ENCODE results near the gene CCDC178.
A peak's percentile ranks its signal among the peaks of the same experiment; 100 is the strongest.
"Not testable (repeated sequence)": the region's sequence is repeated elsewhere in the genome, so short reads cannot be mapped to it uniquely, and the experiment has no call there.

The CCDC178 gene

GRCh38 chr18:33183136-33183535 is 257.4 kb downstream of the CCDC178 start:
- Histone ChIP-seq H3K4me3 (ENCODE audit: low read length) (no peak overlapping the region), H3K36me3 (ENCODE audit: insufficient read depth, low read length) (no peaks in the 10 kb centered on the region), H2AFZ (ENCODE audit: low read depth, low read length) (no peak overlapping the region), H3K9me3 (ENCODE audit: low read length) (no peaks in the 10 kb centered on the region), H3K27me3 (ENCODE audit: insufficient read depth, low read length) (no peaks in the 10 kb centered on the region), H3K4me1 (ENCODE audit: insufficient read depth, low read length) (no peaks in the 10 kb centered on the region)

- Histone ChIP-seq H3K27me3 (ENCODE audit: insufficient read depth, low read length) (no peaks in the 10 kb centered on the region), H3K4me1 (ENCODE audit: insufficient read depth, low read length) (no peaks in the 10 kb centered on the region), H3K36me3 (ENCODE audit: insufficient read depth, low read length) (no peaks in the 10 kb centered on the region), H3K9me3 (ENCODE audit: low read length) (no peaks in the 10 kb centered on the region), H3K4me3 (ENCODE audit: low read length) (no peak overlapping the region), H2AFZ (ENCODE audit: low read depth, low read length) (no peak overlapping the region)
Measured at GRCh38 chr18:33181016-33181415, 259.5 kb downstream of the CCDC178 start.

- H2AFZ ChIP-seq (ENCODE audit: low read depth, low read length) = no peak overlapping the region
- no peaks in the 10 kb centered on the region for H3K36me3 ChIP-seq (ENCODE audit: insufficient read depth, low read length)
- H3K4me3 ChIP-seq (ENCODE audit: low read length) = no peak overlapping the region
- H3K27me3 ChIP-seq (ENCODE audit: insufficient read depth, low read length) = no peaks in the 10 kb centered on the region
- H3K4me1 ChIP-seq (ENCODE audit: insufficient read depth, low read length) = no peaks in the 10 kb centered on the region
- no peaks in the 10 kb centered on the region for H3K9me3 ChIP-seq (ENCODE audit: low read length)
Measured at GRCh38 chr18:33169218-33169617, 271.3 kb downstream of the CCDC178 start.

- H2AFZ ChIP-seq (ENCODE audit: low read depth, low read length); H3K4me1 ChIP-seq (ENCODE audit: insufficient read depth, low read length); H3K36me3 ChIP-seq (ENCODE audit: insufficient read depth, low read length); H3K4me3 ChIP-seq (ENCODE audit: low read length); H3K27me3 ChIP-seq (ENCODE audit: insufficient read depth, low read length); H3K9me3 ChIP-seq (ENCODE audit: low read length): not testable (repeated sequence)
Measured at GRCh38 chr18:33164121-33164520, 276.4 kb downstream of the CCDC178 start.

GRCh38 chr18:33161131-33161530 is 279.4 kb downstream of the CCDC178 start:
- Histone ChIP-seq H2AFZ (ENCODE audit: low read depth, low read length) (no peak overlapping the region), H3K27me3 (ENCODE audit: insufficient read depth, low read length) (no peaks in the 10 kb centered on the region), H3K36me3 (ENCODE audit: insufficient read depth, low read length) (no peaks in the 10 kb centered on the region), H3K4me1 (ENCODE audit: insufficient read depth, low read length) (no peaks in the 10 kb centered on the region), H3K4me3 (ENCODE audit: low read length) (no peak overlapping the region), H3K9me3 (ENCODE audit: low read length) (no peaks in the 10 kb centered on the region)

- H2AFZ ChIP-seq (ENCODE audit: low read depth, low read length) = no peak overlapping the region
- H3K4me1 ChIP-seq (ENCODE audit: insufficient read depth, low read length) = no peaks in the 10 kb centered on the region
- H3K27me3 ChIP-seq (ENCODE audit: insufficient read depth, low read length) = no peaks in the 10 kb centered on the region
- H3K36me3 ChIP-seq (ENCODE audit: insufficient read depth, low read length) = no peaks in the 10 kb centered on the region
- H3K4me3 ChIP-seq (ENCODE audit: low read length) = no peak overlapping the region
- no peaks in the 10 kb centered on the region for H3K9me3 ChIP-seq (ENCODE audit: low read length)
Measured at GRCh38 chr18:33159151-33159550, 281.4 kb downstream of the CCDC178 start.

- Histone ChIP-seq H3K27me3 (ENCODE audit: insufficient read depth, low read length) (no peaks in the 10 kb centered on the region), H3K4me3 (ENCODE audit: low read length) (no peak overlapping the region), H3K9me3 (ENCODE audit: low read length) (no peaks in the 10 kb centered on the region), H3K36me3 (ENCODE audit: insufficient read depth, low read length) (no peaks in the 10 kb centered on the region), H2AFZ (ENCODE audit: low read depth, low read length) (peak overlapping the region; percentile 33), H3K4me1 (ENCODE audit: insufficient read depth, low read length) (no peaks in the 10 kb centered on the region)
Measured at GRCh38 chr18:33157893-33158292, 282.6 kb downstream of the CCDC178 start.

GRCh38 chr18:33156906-33157470 is 283.5 kb downstream of the CCDC178 start:
- no peaks in the 10 kb centered on the region for H3K27me3 ChIP-seq (ENCODE audit: insufficient read depth, low read length)
- H3K36me3 ChIP-seq (ENCODE audit: insufficient read depth, low read length) = no peaks in the 10 kb centered on the region
- H3K4me1 ChIP-seq (ENCODE audit: insufficient read depth, low read length) = no peaks in the 10 kb centered on the region
- no peak overlapping the region for H3K4me3 ChIP-seq (ENCODE audit: low read length)
- H2AFZ ChIP-seq (ENCODE audit: low read depth, low read length) = no peak overlapping the region
- no peaks in the 10 kb centered on the region for H3K9me3 ChIP-seq (ENCODE audit: low read length)

- H3K4me3 ChIP-seq (ENCODE audit: low read length) = no peak overlapping the region
- no peaks in the 10 kb centered on the region for H3K36me3 ChIP-seq (ENCODE audit: insufficient read depth, low read length)
- no peaks in the 10 kb centered on the region for H3K4me1 ChIP-seq (ENCODE audit: insufficient read depth, low read length)
- H3K27me3 ChIP-seq (ENCODE audit: insufficient read depth, low read length) = no peaks in the 10 kb centered on the region
- no peaks in the 10 kb centered on the region for H3K9me3 ChIP-seq (ENCODE audit: low read length)
- H2AFZ ChIP-seq (ENCODE audit: low read depth, low read length) = no peak overlapping the region
Measured at GRCh38 chr18:33154049-33154448, 286.5 kb downstream of the CCDC178 start.

GRCh38 chr18:33152376-33152775 is 288.1 kb downstream of the CCDC178 start:
- Histone ChIP-seq H3K27me3 (ENCODE audit: insufficient read depth, low read length) (no peaks in the 10 kb centered on the region), H3K9me3 (ENCODE audit: low read length) (no peaks in the 10 kb centered on the region), H3K4me3 (ENCODE audit: low read length) (no peak overlapping the region), H3K36me3 (ENCODE audit: insufficient read depth, low read length) (no peaks in the 10 kb centered on the region), H3K4me1 (ENCODE audit: insufficient read depth, low read length) (no peaks in the 10 kb centered on the region), H2AFZ (ENCODE audit: low read depth, low read length) (no peak overlapping the region)

GRCh38 chr18:33147811-33148210 is 292.7 kb downstream of the CCDC178 start:
- H3K36me3 ChIP-seq (ENCODE audit: insufficient read depth, low read length); H3K27me3 ChIP-seq (ENCODE audit: insufficient read depth, low read length); H3K4me3 ChIP-seq (ENCODE audit: low read length); H2AFZ ChIP-seq (ENCODE audit: low read depth, low read length); H3K9me3 ChIP-seq (ENCODE audit: low read length); H3K4me1 ChIP-seq (ENCODE audit: insufficient read depth, low read length): not testable (repeated sequence)

- H2AFZ ChIP-seq (ENCODE audit: low read depth, low read length) = no peak overlapping the region
- no peaks in the 10 kb centered on the region for H3K36me3 ChIP-seq (ENCODE audit: insufficient read depth, low read length)
- no peaks in the 10 kb centered on the region for H3K27me3 ChIP-seq (ENCODE audit: insufficient read depth, low read length)
- H3K9me3 ChIP-seq (ENCODE audit: low read length) = peaks cover 2% of the 10 kb centered on the region
- no peak overlapping the region for H3K4me3 ChIP-seq (ENCODE audit: low read length)
- H3K4me1 ChIP-seq (ENCODE audit: insufficient read depth, low read length) = no peaks in the 10 kb centered on the region
Measured at GRCh38 chr18:33146014-33146413, 294.5 kb downstream of the CCDC178 start.

- H3K4me3 ChIP-seq (ENCODE audit: low read length) = no peak overlapping the region
- H3K9me3 ChIP-seq (ENCODE audit: low read length) = peaks cover 1% of the 10 kb centered on the region
- H2AFZ ChIP-seq (ENCODE audit: low read depth, low read length) = no peak overlapping the region
- H3K4me1 ChIP-seq (ENCODE audit: insufficient read depth, low read length) = no peaks in the 10 kb centered on the region
- no peaks in the 10 kb centered on the region for H3K27me3 ChIP-seq (ENCODE audit: insufficient read depth, low read length)
- no peaks in the 10 kb centered on the region for H3K36me3 ChIP-seq (ENCODE audit: insufficient read depth, low read length)
Measured at GRCh38 chr18:33135951-33136660, 304.4 kb downstream of the CCDC178 start.

GRCh38 chr18:33132657-33133056 is 307.9 kb downstream of the CCDC178 start:
- Histone ChIP-seq H3K27me3 (ENCODE audit: insufficient read depth, low read length) (no peaks in the 10 kb centered on the region), H3K4me3 (ENCODE audit: low read length) (no peak overlapping the region), H3K36me3 (ENCODE audit: insufficient read depth, low read length) (no peaks in the 10 kb centered on the region), H3K4me1 (ENCODE audit: insufficient read depth, low read length) (no peaks in the 10 kb centered on the region), H2AFZ (ENCODE audit: low read depth, low read length) (no peak overlapping the region), H3K9me3 (ENCODE audit: low read length) (no peaks in the 10 kb centered on the region)

All from neuron (in vitro differentiated cells).